HG03342 (cell line): ENCODE results near the gene EPS8L3.
"Not testable (repeated sequence)": the region's sequence is repeated elsewhere in the genome, so short reads cannot be mapped to it uniquely, and the experiment has no call there.

Source experiments
- ATAC-seq: cut with Tn5 transposase; IDR thresholded peaks from one replicate; pipeline ENCODE4 v1.9.1; 2021; ENCODE audit warnings: mild to moderate bottlenecking, moderate library complexity; ENCODE audit not compliant: unreplicated experiment

The EPS8L3 gene

GRCh38 chr1:109714661-109715372 lies 48.9 kb downstream of the EPS8L3 start:
- ATAC-seq, result no peak

GRCh38 chr1:109713636-109714035 lies 50.1 kb downstream of the EPS8L3 start:
- no peak for ATAC-seq

GRCh38 chr1:109712321-109712864 lies 51.3 kb downstream of the EPS8L3 start:
- ATAC-seq, result no peak

- not testable (repeated sequence) for ATAC-seq
Measured at GRCh38 chr1:109711593-109712320, 52.0 kb downstream of the EPS8L3 start, which contains the start of gene GSTM5. Gene GSTM5 (plus strand): TSS chr1:109712251. CDS start chr1:109712313, 62 bp downstream.

GRCh38 chr1:109709822-109710221 lies 53.9 kb downstream of the EPS8L3 start:
- ATAC-seq, result not testable (repeated sequence)

GRCh38 chr1:109708949-109709348 lies 54.8 kb downstream of the EPS8L3 start:
- ATAC-seq, result not testable (repeated sequence)

GRCh38 chr1:109705411-109705810 lies 58.3 kb downstream of the EPS8L3 start:
- ATAC-seq, result no peak

GRCh38 chr1:109704173-109704572 lies 59.5 kb downstream of the EPS8L3 start:
- no peak for ATAC-seq

GRCh38 chr1:109702940-109703339 lies 60.8 kb downstream of the EPS8L3 start:
- not testable (repeated sequence) for ATAC-seq
